Bronchial epithelial cell (primary cell): ENCODE measurements around the gene ACADSB. TPM values are rescaled to one million over a fixed set of nuclear protein-coding genes. Genes with fewer than 3 reads are reported as not detected.
A peak's percentile ranks its signal among the peaks of the same experiment; 100 is the strongest.

Experiments used
- DNase-seq: peaks from one replicate; pipeline ENCODE4 v3.0.0-alpha.2; 2010; ENCODE audit warnings: low read depth
- FAIRE-seq: peaks from 2 replicates; lab custom pipeline; 2011; peaks lifted over from hg19 to GRCh38; lab: Jason Lieb, UNC
- H3K27me3 ChIP-seq: 2 replicates; pipeline ENCODE4 v1.5.1; 2011; ENCODE audit warnings: low read length; ENCODE audit not compliant: control insufficient read depth, insufficient read depth
- H3K36me3 ChIP-seq: 2 replicates; pipeline ENCODE4 v1.5.1; 2011; ENCODE audit warnings: low read length; ENCODE audit not compliant: control insufficient read depth, insufficient read depth
- H3K4me3 ChIP-seq: 2 replicates; pipeline ENCODE4 v1.5.1; 2011; ENCODE audit warnings: mild to moderate bottlenecking, low read depth, low read length, control low read depth
- CTCF ChIP-seq: IDR thresholded peaks from 2 replicates; pipeline ENCODE4 v1.5.1; 2011; ENCODE audit warnings: mild to moderate bottlenecking, moderate library complexity, low read length, control low read depth, inconsistent platforms; ENCODE audit not compliant: insufficient read depth, severe bottlenecking
- total RNA-seq: library from RNA; depleted of rRNA; stranded (reverse); fragments of >200 nt; gene quantifications from 2 replicates; pipeline ENCODE4 v1.2.1, GENCODE V29; 2014

ACADSB gene
- total RNA-seq, 1 donor from 2014 or later = 3.4 TPM

DNA sequence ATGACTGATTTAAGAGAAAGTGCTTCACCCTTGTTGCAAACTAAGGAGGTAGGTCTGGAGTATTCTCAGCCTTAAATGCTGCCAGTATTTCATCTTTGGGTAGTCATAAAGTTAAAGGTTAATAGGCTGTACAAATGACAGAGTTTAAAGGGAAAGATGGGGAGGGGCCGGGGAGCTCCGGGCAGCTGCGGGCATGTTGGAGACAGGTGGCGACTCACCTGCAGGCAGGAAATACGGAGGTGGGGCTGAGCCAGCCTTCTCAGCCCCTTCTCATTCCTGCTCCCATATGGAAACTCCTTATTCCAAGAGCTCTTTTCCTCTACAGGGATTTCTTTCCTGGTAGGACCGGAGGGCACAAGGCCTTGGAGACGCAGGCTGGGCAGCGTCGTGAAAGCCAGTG, 95.1 kb downstream of the ACADSB start:
- no peaks in the 10 kb centered on the region for H3K36me3 ChIP-seq
- DNase-seq (peak; percentile 48), FAIRE-seq (no peak)
- TF ChIP-seq CTCF = no peak
- no peak overlapping the region for H3K4me3 ChIP-seq
- no peaks in the 10 kb centered on the region for H3K27me3 ChIP-seq

Other genes with a start within 250 kb of the ACADSB start
- 0.51 and 0.79 TPM in 2 replicates for gene CUZD1, start 163.1 kb upstream of the ACADSB start, total RNA-seq
- 7.9 and 11.1 TPM in 2 replicates for gene FAM24B, start 129.4 kb upstream of the ACADSB start, total RNA-seq
- gene FAM24A, start 98.4 kb upstream of the ACADSB start, total RNA-seq = not detected in 2 replicates
- gene C10orf88, start 54.8 kb upstream of the ACADSB start, total RNA-seq = 10.0 and 15.1 TPM in 2 replicates
- gene PSTK, start 28.6 kb upstream of the ACADSB start, total RNA-seq = 3.7 and 4.2 TPM in 2 replicates
- 1.9 and 2.1 TPM in 2 replicates for gene IKZF5, start 211 bp upstream of the ACADSB start, total RNA-seq
- 0.13 TPM in 1 of 2 replicates, not detected in the other for gene HMX3, start 127.0 kb downstream of the ACADSB start, total RNA-seq
- not detected in 2 replicates for gene HMX2, start 139.1 kb downstream of the ACADSB start, total RNA-seq
- gene BUB3, start 145.4 kb downstream of the ACADSB start, total RNA-seq = 143 and 179 TPM in 2 replicates